C4-2B (cell line): ENCODE data around the gene HIVEP2.

Source experiments
- H3K27ac ChIP-seq: fragments of 450-650 bp; 2 replicates; pipeline ENCODE4 v1.5.1; 2017
- ZFX ChIP-seq: fragments of 450-650 bp; IDR thresholded peaks from 2 replicates; pipeline ENCODE4 v1.6.1; 2017
- TF ChIP-seq, protein P1 (sequence below): fragments of 450-650 bp; conservative IDR thresholded peaks from 2 replicates; pipeline ENCODE4 v1.5.1; 2017; ENCODE audit warnings: mild to moderate bottlenecking

The HIVEP2 gene

DNA sequence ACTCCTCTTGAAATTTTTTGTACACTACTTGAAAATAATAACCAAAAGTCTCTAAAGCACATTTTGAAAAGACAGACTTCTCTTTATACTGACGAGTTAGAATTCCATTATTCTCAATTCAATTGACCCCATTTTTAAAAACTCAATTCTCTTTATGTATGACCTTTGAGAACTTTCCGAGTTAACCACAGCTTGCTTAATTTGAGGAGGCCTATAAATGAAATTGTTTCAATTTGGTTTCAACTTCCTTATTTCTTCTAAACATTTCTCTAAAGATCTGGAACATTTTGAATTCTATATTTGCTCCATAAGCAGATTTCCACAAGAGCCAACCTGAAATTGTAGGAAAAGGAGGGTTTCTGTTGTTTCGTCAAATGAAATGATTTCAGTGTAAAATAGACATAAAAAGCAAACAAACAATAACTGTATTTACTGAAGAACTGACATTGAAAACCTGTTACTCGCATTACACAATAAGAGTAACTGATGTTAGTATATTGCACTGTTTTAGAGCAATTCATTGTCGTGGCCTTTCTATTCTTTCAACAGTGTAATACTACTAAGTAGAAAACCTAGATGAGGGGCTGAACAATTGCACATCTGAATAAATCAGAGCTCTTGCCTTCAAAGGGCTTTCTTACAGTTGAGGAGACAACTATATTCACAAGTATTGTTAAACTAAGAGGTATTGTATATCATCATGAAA is 223.6 kb downstream of the HIVEP2 start:
- TF ChIP-seq ZFX, result no peak
- TF ChIP-seq, protein P1, sequence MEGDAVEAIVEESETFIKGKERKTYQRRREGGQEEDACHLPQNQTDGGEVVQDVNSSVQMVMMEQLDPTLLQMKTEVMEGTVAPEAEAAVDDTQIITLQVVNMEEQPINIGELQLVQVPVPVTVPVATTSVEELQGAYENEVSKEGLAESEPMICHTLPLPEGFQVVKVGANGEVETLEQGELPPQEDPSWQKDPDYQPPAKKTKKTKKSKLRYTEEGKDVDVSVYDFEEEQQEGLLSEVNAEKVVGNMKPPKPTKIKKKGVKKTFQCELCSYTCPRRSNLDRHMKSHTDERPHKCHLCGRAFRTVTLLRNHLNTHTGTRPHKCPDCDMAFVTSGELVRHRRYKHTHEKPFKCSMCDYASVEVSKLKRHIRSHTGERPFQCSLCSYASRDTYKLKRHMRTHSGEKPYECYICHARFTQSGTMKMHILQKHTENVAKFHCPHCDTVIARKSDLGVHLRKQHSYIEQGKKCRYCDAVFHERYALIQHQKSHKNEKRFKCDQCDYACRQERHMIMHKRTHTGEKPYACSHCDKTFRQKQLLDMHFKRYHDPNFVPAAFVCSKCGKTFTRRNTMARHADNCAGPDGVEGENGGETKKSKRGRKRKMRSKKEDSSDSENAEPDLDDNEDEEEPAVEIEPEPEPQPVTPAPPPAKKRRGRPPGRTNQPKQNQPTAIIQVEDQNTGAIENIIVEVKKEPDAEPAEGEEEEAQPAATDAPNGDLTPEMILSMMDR, result no peak
- H3K27ac ChIP-seq, result no peak overlapping the region

DNA sequence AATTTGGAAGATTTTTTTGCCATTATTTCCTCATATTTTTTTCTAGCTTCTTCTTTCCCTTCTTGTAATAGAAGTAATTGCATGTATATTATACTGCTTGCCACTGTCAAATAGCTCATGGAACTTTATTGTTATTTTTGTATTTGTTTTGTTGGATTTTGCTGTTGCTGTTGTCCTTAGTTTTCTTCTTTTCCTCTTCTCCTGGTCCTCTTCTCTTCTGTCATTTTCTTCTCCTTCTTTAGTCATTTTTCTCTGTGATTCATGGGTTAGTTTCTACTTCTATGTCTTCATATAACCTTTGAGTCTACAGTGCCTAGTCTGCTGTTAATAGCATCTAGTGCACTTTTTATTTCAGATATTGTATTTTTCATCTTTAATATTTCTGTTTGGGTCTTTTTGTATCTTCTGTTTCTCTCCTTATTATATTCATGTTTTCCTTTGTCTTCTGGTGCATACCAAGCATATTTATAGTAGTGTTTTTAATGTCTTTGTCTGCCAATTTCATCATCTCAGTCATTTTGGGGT is 226.2 kb downstream of the HIVEP2 start:
- no peak for TF ChIP-seq ZFX
- TF ChIP-seq, protein P1, result no peak
- H3K27ac ChIP-seq, result no peak overlapping the region

DNA sequence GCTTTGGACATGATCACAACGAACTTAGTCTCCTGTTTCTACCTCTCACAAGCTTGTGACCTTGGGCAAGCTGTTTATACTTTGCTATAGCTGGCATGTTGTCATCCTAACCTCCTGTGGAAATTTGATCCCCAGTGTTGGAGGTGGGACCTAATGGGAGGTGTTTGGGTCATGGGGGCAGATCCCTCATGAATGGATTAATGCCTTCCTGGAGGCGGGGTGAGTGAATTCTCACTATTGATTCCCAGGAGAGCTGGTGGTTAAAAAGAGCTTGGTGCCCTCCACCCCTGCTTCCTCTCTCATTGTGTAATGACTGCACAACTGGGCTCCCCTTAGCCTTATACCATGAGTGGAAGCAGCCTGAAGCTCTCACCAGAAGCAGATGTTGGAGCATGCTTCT is 228.9 kb downstream of the HIVEP2 start:
- no peak for TF ChIP-seq ZFX
- TF ChIP-seq, protein P1, result no peak

DNA sequence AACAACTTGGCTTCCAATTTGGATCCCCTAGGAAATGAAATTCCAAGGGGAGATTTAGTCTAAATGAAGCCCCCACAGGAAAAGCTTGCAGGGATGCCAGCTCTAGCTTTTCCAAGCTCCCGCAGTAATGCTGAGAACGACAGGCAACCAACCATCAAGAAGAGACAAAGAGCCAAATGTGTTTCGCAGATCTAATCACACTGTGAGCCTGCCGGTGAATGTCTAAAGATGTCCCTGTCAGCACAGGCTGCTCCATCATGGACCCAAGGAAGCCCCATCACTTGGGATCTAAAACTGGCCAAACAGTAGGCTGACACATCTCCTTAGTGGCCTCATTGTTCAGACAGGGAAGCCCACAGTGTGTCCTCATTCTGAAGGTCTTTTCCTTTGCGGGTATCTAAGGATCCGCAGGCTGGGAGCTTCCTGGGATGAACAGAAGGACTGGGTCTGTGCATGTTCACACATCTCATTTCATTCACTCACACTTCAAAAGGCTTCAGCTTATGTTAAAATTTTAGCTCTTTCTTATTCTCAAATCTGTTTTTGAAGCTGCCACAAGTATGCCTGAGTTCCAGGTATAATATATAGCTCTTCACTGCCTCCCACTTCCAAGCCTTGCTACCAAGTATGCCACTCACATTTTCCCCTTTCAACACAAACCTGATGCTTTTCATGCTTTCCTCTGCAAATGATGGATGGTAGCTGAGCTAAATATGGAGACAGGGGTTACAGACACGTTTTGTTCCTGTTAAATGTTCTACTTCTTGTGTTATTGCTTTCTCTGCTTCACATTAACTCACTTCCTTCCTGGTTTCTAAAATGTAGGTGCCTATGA is 229.8 kb downstream of the HIVEP2 start:
- no peak overlapping the region for H3K27ac ChIP-seq
- no peak for TF ChIP-seq ZFX
- TF ChIP-seq, protein P1, result no peak

More for the DNA sequence above, 228.9 kb downstream of the HIVEP2 start:
- no peak overlapping the region for H3K27ac ChIP-seq

DNA sequence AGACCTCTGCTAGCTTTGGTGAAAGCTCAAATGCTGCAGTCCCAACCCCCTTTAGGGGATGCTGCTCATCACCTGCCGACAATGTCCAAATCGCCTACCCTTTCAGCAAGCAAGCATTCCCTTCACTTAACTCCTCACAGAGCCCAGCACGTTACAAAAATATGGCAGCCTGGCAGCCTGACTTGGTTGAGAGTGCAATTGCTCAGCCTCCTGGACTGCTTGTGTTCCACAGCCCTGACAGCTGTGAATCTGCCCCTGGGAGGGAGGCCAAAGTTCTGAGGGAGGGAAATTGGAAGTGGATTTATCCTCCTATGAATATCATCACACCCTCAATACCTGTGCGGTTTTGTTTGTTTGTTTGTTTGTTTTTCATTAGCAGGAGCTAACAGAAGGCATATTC is 231.0 kb downstream of the HIVEP2 start:
- no peak overlapping the region for H3K27ac ChIP-seq
- no peak for TF ChIP-seq ZFX
- TF ChIP-seq, protein P1, result no peak

DNA sequence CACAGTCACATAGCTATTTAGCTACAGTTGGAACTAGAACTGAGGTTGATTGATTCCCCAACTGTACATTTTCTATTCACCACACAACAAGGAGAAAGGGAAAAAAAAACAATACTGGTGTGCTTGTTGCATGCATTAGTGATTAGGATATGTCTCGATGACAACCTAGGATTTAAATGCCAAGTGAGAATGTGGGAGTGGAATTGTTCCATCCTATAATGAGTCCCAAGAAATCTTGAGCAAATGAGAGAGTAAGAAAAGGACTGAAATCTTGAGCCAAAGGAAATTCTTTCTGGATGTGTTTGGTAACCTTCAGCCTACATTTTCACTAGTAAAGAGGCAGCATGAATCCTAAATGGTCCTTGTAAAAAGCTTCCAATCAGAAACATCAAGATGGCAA is 232.7 kb downstream of the HIVEP2 start:
- TF ChIP-seq, protein P1, result no peak
- TF ChIP-seq ZFX, result no peak
- H3K27ac ChIP-seq, result no peak overlapping the region

DNA sequence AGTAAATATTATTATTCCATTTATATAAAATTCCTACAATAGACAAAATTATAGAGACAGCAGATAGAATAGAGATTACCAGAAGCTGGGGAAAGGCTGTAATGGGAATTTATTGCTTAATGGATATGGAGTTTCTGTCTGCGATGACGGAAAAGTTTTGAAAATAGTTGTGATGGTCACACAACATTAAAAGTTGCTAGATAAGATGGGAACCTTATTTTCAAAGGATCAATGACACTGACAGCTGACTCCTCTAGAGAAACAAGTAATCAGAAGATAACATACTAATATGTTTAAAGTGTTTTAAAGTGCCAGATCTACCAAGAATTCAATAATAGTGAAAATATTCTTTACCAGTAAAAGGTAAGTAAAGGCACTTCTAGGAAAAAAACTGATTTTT is 236.3 kb downstream of the HIVEP2 start:
- TF ChIP-seq, protein P1, result no peak
- TF ChIP-seq ZFX, result no peak
- no peak overlapping the region for H3K27ac ChIP-seq
